ENCODE measurements around the gene COG1. TPM values are rescaled to one million over a fixed set of nuclear protein-coding genes. Genes with fewer than 3 reads are reported as not detected.

Gene COG1
- total RNA-seq, 2 donors from 2014 or later, result 34.6 to 52.5 TPM

DNA sequence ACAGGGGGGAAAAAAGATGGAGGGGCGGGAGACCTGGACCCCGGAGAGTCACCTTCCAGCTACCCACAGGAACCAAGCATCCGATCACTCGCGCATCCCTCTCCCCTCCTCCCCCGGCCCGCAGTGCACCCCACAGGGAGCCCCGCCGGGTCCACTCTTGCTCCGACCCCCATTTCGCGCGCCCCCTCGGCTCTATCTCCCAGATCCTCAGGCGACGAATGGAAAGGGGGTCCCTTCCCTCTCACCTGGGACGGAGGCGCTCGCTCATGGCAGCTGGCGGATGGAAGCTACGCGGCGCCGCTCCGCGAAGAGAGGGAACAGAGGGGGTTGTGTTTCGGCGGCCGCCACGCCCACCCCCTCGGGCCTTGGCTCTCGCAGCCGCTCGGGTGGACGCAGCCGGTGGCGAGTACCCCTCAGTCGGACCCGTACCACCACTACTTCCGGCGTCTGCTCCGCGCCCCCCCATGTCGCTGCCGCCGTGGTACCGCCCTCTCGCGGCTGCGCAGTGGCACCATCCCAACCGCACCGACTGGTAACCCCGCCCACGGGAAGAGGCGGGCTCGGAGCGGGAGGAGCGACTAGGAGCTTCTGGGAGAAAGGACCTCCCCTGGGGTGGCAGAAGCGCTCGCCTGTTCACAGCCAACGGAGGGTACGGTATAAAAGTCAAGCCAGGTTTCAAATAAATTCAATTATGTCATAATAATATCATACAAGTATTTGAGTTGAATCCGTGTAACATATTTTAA, 39.2 kb downstream of the COG1 start:
- TF ChIP-seq POLR2AphosphoS5 (IDR thresholded peaks at IDR 0.05) (peak; percentile 98), POLR2A (IDR thresholded peaks at IDR 0.05) (peak; percentile 92)
- TF ChIP-seq, protein P1, sequence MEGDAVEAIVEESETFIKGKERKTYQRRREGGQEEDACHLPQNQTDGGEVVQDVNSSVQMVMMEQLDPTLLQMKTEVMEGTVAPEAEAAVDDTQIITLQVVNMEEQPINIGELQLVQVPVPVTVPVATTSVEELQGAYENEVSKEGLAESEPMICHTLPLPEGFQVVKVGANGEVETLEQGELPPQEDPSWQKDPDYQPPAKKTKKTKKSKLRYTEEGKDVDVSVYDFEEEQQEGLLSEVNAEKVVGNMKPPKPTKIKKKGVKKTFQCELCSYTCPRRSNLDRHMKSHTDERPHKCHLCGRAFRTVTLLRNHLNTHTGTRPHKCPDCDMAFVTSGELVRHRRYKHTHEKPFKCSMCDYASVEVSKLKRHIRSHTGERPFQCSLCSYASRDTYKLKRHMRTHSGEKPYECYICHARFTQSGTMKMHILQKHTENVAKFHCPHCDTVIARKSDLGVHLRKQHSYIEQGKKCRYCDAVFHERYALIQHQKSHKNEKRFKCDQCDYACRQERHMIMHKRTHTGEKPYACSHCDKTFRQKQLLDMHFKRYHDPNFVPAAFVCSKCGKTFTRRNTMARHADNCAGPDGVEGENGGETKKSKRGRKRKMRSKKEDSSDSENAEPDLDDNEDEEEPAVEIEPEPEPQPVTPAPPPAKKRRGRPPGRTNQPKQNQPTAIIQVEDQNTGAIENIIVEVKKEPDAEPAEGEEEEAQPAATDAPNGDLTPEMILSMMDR (IDR thresholded peaks at IDR 0.05), result peak in 3 of 4 experiments; percentile 31 to 73 (median 63)
- under 1% methylated on average over 42 of the region's 63 CpGs for WGBS
- no peaks in the 10 kb centered on the region for H3K36me3 ChIP-seq
- H3K9me3 ChIP-seq, result no peaks in the 10 kb centered on the region
- peak overlapping the region; percentile 76 to 99 for H3K4me3 ChIP-seq
- H3K27me3 ChIP-seq (replicated peaks; ENCODE audit: insufficient read depth), result no peaks in the 10 kb centered on the region
- intact Hi-C loops (cut with DNase I), result loop anchor here (5.0 kb wide), 1 partner anchor 40 kb away; the partner anchor contains the start of gene COG1
- H3K27ac ChIP-seq, result peak overlapping the region; percentile 82 to 87
- peaks cover 4% of the 10 kb centered on the region for H3K4me1 ChIP-seq (replicated peaks)
- DNase-seq (ENCODE audit: low spot score), result peak; percentile 94

DNA sequence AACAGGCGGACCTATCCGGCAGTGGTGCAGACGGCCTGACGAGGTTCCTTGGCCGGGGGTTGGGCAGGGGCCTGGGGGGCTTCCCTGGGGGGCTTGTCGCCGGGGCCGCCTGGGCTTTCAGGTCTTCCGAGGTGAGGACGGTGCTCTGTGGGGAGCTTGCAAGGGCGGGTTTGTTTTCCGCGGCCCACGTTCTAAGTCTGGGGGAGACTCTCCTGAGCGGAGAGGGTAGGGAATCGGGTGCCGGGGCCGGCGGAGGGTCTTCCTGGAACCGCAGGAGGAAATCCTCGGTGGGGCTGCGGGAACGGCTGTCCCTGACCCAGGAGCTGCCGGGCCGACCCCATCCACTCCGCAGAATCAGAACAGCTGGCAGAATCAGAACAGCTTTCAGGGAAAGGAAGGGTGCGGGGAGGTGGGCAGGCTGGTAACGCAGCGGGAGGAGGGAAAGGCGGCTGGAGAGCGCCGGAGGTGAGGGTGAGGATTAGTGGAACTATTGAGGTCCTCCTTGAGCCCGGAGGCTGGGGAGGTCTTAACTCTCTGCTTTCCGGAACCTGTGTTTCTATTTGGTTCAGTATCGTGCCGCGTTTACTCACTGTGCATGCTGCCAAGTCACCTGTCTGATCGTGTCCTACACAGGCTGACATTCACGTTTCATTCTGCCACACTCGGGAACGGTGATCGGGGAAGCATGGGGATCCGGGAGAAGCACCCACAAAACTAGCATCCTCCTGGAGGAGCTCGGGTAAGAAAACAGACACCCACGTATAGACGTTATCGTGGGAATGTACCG, 39.9 kb downstream of the COG1 start:
- Histone ChIP-seq H3K9me3 (no peaks in the 10 kb centered on the region), H3K27ac (peak overlapping the region; percentile 82 to 87), H3K4me1 (replicated peaks) (peaks cover 4% of the 10 kb centered on the region), H3K27me3 (replicated peaks; ENCODE audit: insufficient read depth) (no peaks in the 10 kb centered on the region), H3K36me3 (no peaks in the 10 kb centered on the region), H3K4me3 (peak overlapping the region; percentile 76 to 99)
- TF ChIP-seq POLR2A (IDR thresholded peaks at IDR 0.05) (no peak), POLR2AphosphoS5 (IDR thresholded peaks at IDR 0.05) (no peak)
- TF ChIP-seq, protein P1 (IDR thresholded peaks at IDR 0.05), result no peak
- WGBS, result under 1% methylated on average over 48 of the region's 48 CpGs
- peak; percentile 21 for DNase-seq (ENCODE audit: low spot score)
- intact Hi-C loops (cut with DNase I), result loop anchor here (5.0 kb wide), 1 partner anchor 40 kb away; the partner anchor contains the start of gene COG1

DNA sequence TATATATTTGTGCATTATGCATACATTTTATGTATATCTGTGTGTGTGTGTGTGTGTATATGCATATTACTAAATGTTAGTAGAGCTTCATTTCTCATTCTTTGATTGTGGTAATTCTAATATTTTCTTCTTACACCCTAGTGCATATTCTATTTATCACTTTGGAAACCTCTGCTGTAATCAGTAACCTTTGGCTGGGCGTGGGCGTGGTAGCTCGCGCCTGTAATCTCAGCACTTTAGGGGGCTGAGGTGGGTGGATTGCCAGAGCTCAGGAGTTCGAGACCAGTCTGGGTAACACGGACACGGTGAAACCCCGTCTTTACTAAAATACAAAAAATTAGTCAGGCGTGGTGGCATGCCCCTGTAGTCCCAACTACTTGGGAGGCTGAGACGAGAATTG, 41.9 kb downstream of the COG1 start:
- no peaks in the 10 kb centered on the region for H3K9me3 ChIP-seq
- H3K27me3 ChIP-seq (replicated peaks; ENCODE audit: insufficient read depth), result no peaks in the 10 kb centered on the region
- 89% methylated on average over 10 of the region's 10 CpGs for WGBS
- H3K4me3 ChIP-seq, result no peak overlapping the region
- peaks cover 4% of the 10 kb centered on the region for H3K4me1 ChIP-seq (replicated peaks)
- TF ChIP-seq, protein P1 (IDR thresholded peaks at IDR 0.05), result no peak
- H3K27ac ChIP-seq, result no peak overlapping the region
- intact Hi-C loops (cut with DNase I), result loop anchor here (5.0 kb wide), 1 partner anchor 42 kb away; the partner anchor contains the start of gene COG1
- DNase-seq (ENCODE audit: low spot score), result no peak
- H3K36me3 ChIP-seq, result no peaks in the 10 kb centered on the region

DNA sequence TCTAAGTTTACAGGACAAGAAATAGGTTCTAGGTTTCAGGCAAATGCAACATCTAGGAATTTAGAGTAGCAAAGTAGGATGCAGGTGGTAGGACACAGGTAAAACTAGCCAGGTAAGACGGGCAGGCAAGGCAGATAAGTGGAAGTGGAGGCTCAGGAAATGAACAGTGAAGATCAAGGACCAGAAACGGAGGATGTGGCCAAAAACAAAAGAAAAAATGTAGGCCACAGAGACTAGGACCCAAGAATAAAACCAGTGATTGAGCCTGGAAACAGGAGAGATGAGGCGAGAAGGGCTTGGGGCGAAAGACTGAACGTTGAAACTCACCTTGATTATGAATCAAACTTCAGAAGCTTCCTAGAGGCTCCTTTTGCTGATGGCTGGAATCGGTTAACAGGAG, 44.9 kb downstream of the COG1 start:
- Histone ChIP-seq H3K27ac (no peak overlapping the region), H3K4me1 (replicated peaks) (no peaks in the 10 kb centered on the region), H3K9me3 (no peaks in the 10 kb centered on the region), H3K27me3 (replicated peaks; ENCODE audit: insufficient read depth) (no peaks in the 10 kb centered on the region), H3K36me3 (no peaks in the 10 kb centered on the region), H3K4me3 (no peak overlapping the region)
- TF ChIP-seq POLR2AphosphoS5 (IDR thresholded peaks at IDR 0.05) (no peak), POLR2A (IDR thresholded peaks at IDR 0.05) (no peak)
- TF ChIP-seq, protein P1 (IDR thresholded peaks at IDR 0.05), result no peak
- no peak for DNase-seq (ENCODE audit: low spot score)
- intact Hi-C loops (cut with DNase I), result no loop called here
- 73% methylated on average over 6 of the region's 6 CpGs for WGBS

Measured in prostate gland (tissue), 2 donors.